Neural cell (in vitro differentiated cells): ENCODE measurements around the gene ASIC1.

Source experiments
- CTCF ChIP-seq: fragments of 450-650 bp; IDR thresholded peaks from 2 replicates; pipeline ENCODE4 v1.5.1; 2014; ENCODE audit warnings: antibody characterized with exemption, mild to moderate bottlenecking, moderate library complexity; ENCODE audit not compliant: poor library complexity, severe bottlenecking
- EP300 ChIP-seq: fragments of 450-650 bp; conservative IDR thresholded peaks from 2 replicates; pipeline ENCODE4 v1.6.1; 2014; ENCODE audit warnings: antibody characterized with exemption, mild to moderate bottlenecking, moderate library complexity; ENCODE audit not compliant: poor library complexity, severe bottlenecking
- EZH2 ChIP-seq: fragments of 200-600, 300-800 bp; shearing (Covaris generic), sonication (generic); IDR thresholded peaks from 2 replicates; pipeline ENCODE4 v1.6.1; 2014; ENCODE audit warnings: antibody characterized with exemption, low read length, borderline replicate concordance, mild to moderate bottlenecking; ENCODE audit not compliant: insufficient read depth, poor library complexity, severe bottlenecking
- MXI1 ChIP-seq: fragments of 450-650 bp; conservative IDR thresholded peaks from 2 replicates; pipeline ENCODE4 v1.6.1; 2014; ENCODE audit warnings: antibody characterized with exemption, mild to moderate bottlenecking; ENCODE audit not compliant: poor library complexity, severe bottlenecking
- SMC3 ChIP-seq: fragments of 450-650 bp; conservative IDR thresholded peaks from 2 replicates; pipeline ENCODE4 v1.6.1; 2014; ENCODE audit warnings: antibody characterized with exemption, mild to moderate bottlenecking, moderate library complexity; ENCODE audit not compliant: poor library complexity
- TAF1 ChIP-seq: IDR thresholded peaks from 2 replicates; pipeline ENCODE4 v1.6.1; 2012; ENCODE audit warnings: low read depth
- TF ChIP-seq, protein P1 (sequence below): IDR thresholded peaks from 2 replicates; pipeline ENCODE4 v1.6.1; 2012; ENCODE audit warnings: borderline replicate concordance

- TF ChIP-seq CTCF, result no peak
- TF ChIP-seq EZH2, result no peak
- no peak for TF ChIP-seq MXI1
- TF ChIP-seq, protein P1, sequence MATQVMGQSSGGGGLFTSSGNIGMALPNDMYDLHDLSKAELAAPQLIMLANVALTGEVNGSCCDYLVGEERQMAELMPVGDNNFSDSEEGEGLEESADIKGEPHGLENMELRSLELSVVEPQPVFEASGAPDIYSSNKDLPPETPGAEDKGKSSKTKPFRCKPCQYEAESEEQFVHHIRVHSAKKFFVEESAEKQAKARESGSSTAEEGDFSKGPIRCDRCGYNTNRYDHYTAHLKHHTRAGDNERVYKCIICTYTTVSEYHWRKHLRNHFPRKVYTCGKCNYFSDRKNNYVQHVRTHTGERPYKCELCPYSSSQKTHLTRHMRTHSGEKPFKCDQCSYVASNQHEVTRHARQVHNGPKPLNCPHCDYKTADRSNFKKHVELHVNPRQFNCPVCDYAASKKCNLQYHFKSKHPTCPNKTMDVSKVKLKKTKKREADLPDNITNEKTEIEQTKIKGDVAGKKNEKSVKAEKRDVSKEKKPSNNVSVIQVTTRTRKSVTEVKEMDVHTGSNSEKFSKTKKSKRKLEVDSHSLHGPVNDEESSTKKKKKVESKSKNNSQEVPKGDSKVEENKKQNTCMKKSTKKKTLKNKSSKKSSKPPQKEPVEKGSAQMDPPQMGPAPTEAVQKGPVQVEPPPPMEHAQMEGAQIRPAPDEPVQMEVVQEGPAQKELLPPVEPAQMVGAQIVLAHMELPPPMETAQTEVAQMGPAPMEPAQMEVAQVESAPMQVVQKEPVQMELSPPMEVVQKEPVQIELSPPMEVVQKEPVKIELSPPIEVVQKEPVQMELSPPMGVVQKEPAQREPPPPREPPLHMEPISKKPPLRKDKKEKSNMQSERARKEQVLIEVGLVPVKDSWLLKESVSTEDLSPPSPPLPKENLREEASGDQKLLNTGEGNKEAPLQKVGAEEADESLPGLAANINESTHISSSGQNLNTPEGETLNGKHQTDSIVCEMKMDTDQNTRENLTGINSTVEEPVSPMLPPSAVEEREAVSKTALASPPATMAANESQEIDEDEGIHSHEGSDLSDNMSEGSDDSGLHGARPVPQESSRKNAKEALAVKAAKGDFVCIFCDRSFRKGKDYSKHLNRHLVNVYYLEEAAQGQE, result no peak
- TF ChIP-seq EP300, result no peak
- no peak for TF ChIP-seq SMC3
- TF ChIP-seq TAF1, result no peak
These were observed 16.1 kb upstream of the ASIC1 start for GRCh38 chr12:50041062-50041860.
